Tibial nerve (tissue), 4 donors: ENCODE measurements around the gene ASS1. TPM values are rescaled to one million over a fixed set of nuclear protein-coding genes. Genes with fewer than 3 reads are reported as not detected.

Experiments used
- DNase-seq, 2 donors: peaks; one replicate each; pipeline ENCODE4 v3.0.0-alpha.2; 2019; ENCODE audit warnings: low spot score in 2 of 2
- H3K27ac ChIP-seq, 4 donors: fragments of 200-600 bp; sonication (generic) in 3 of 4; one replicate each; pipeline ENCODE4 v1.5.1; 2017 to 2019; ENCODE audit warnings: mild to moderate bottlenecking in 1 of 4
- H3K27me3 ChIP-seq, 2 donors: fragments of 200-600 bp; sonication (generic) in 1 of 2; one replicate each; pipeline versions ENCODE4 v1.5.1 to v1.6.0; 2017 to 2019
- H3K36me3 ChIP-seq, 3 donors: fragments of 200-600 bp; sonication (generic); one replicate each; pipeline ENCODE4 v1.5.1; 2018 to 2019
- H3K4me1 ChIP-seq, 4 donors: fragments of 200-600 bp; sonication (generic) in 3 of 4; one replicate each; pipeline ENCODE4 v1.5.1; 2017 to 2019
- H3K4me3 ChIP-seq, 4 donors: fragments of 200-600 bp; sonication (generic) in 3 of 4; one replicate each; pipeline ENCODE4 v1.5.1; 2017 to 2019; ENCODE audit warnings: mild to moderate bottlenecking in 1 of 4, moderate library complexity in 1 of 4
- H3K9me3 ChIP-seq, 4 donors: fragments of 200-600 bp; sonication (generic) in 3 of 4; one replicate each; pipeline ENCODE4 v1.5.1; 2017 to 2019
- EP300 ChIP-seq, 2 donors: sonication (generic); formaldehyde crosslinking; IDR thresholded peaks; one replicate each; pipeline ENCODE4 v1.6.1; 2017; ENCODE audit warnings: antibody characterized with exemption in 2 of 2, mild to moderate bottlenecking in 1 of 2
- POLR2A ChIP-seq, 2 donors: fragments of 450-650 bp; IDR thresholded peaks; one replicate each; pipeline ENCODE4 v1.6.1; 2017; ENCODE audit warnings: antibody characterized with exemption in 2 of 2, mild to moderate bottlenecking in 2 of 2, moderate library complexity in 2 of 2
- WGBS, 2 donors: methylation state at CpG; one replicate each; pipeline ENCODE4 v1.1.5; 2018; 5-methylcytosine and 5-hydroxymethylcytosine counted together
- total RNA-seq, 4 donors: library from RNA; depleted of rRNA; stranded (reverse); fragments of >200 nt; gene quantifications; one replicate each; pipeline ENCODE4 v1.1.0, GENCODE V29; 2016
- TF ChIP-seq, protein P1 (sequence below), 5 experiments: fragments of 200-600 bp in 3 of 5; fragments of 450-650 bp in 2 of 5; sonication (generic) in 3 of 5; IDR thresholded peaks; one replicate each; pipeline ENCODE4 v1.5.1; 2016 to 2019; ENCODE audit warnings: antibody characterized with exemption in 5 of 5, mild to moderate bottlenecking in 3 of 5, moderate library complexity in 2 of 5

ASS1 gene
- total RNA-seq, 4 donors from 2014 or later = 170 to 375 (median 297) TPM

- no peak overlapping the region for H3K27ac ChIP-seq
- no peaks in the 10 kb centered on the region for H3K27me3 ChIP-seq
- H3K4me3 ChIP-seq = no peak overlapping the region
- peaks cover 0 to 12% (median 2%) of the 10 kb centered on the region in 4 donors for H3K9me3 ChIP-seq
- DNase-seq = no peak
- H3K36me3 ChIP-seq = peaks cover 0 to 58% (median 0%) of the 10 kb centered on the region in 3 donors
- no peaks in the 10 kb centered on the region for H3K4me1 ChIP-seq
- TF ChIP-seq EP300 (IDR thresholded peaks at IDR 0.05) (no peak), POLR2A (IDR thresholded peaks at IDR 0.05) (no peak)
- TF ChIP-seq, protein P1, sequence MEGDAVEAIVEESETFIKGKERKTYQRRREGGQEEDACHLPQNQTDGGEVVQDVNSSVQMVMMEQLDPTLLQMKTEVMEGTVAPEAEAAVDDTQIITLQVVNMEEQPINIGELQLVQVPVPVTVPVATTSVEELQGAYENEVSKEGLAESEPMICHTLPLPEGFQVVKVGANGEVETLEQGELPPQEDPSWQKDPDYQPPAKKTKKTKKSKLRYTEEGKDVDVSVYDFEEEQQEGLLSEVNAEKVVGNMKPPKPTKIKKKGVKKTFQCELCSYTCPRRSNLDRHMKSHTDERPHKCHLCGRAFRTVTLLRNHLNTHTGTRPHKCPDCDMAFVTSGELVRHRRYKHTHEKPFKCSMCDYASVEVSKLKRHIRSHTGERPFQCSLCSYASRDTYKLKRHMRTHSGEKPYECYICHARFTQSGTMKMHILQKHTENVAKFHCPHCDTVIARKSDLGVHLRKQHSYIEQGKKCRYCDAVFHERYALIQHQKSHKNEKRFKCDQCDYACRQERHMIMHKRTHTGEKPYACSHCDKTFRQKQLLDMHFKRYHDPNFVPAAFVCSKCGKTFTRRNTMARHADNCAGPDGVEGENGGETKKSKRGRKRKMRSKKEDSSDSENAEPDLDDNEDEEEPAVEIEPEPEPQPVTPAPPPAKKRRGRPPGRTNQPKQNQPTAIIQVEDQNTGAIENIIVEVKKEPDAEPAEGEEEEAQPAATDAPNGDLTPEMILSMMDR (IDR thresholded peaks at IDR 0.05) = no peak
- 95 to 97% methylated on average over 3 of the region's 3 CpGs for WGBS, 2 donors
These were observed 50.3 kb downstream of the ASS1 start for GRCh38 chr9:130495067-130495466.

GRCh38 chr9:130497139-130497538 lies 52.4 kb downstream of the ASS1 start:
- Histone ChIP-seq H3K27me3 (no peaks in the 10 kb centered on the region), H3K4me3 (no peak overlapping the region), H3K27ac (no peak overlapping the region), H3K4me1 (no peaks in the 10 kb centered on the region), H3K36me3 (peaks cover 0 to 50% (median 0%) of the 10 kb centered on the region in 3 donors), H3K9me3 (peaks cover 0 to 12% (median 2%) of the 10 kb centered on the region in 4 donors)
- WGBS, 2 donors = 83 to 84% methylated on average over 10 of the region's 10 CpGs
- TF ChIP-seq, protein P1 (IDR thresholded peaks at IDR 0.05) = no peak
- TF ChIP-seq EP300 (IDR thresholded peaks at IDR 0.05) (no peak), POLR2A (IDR thresholded peaks at IDR 0.05) (no peak)
- no peak for DNase-seq

DNA sequence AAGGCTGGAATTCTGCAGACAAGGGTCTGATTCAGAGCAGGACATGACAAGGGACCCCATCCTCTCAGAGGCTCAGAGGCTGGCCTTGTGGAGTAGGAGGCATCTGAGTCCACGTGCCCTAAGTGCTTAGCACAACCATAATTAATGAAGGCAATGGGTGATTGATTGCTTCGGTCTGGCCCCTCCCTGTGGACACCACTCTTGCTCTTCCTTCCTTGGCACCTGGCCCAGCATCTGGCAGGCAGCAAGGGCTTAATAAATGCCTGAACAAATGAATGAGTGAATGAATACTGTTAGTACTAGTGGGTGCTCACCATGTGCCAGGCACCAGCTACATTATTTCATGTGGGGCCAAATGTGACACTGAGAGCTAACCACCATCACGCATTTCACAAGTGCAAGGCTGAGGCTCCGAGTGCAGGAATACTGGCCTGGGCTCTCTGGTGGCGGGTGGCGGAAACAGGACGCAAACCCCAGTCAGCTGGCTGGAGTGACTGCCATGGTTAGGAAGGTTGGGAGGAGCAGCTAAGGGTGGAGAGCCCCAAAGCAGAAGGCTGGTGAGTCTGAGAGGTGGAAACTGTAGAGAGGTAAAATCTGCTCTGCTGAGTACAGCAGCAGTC lies 53.6 kb downstream of the ASS1 start:
- H3K27me3 ChIP-seq = no peaks in the 10 kb centered on the region
- peaks cover 0 to 12% (median 2%) of the 10 kb centered on the region in 4 donors for H3K9me3 ChIP-seq
- H3K27ac ChIP-seq = no peak overlapping the region
- TF ChIP-seq, protein P1 (IDR thresholded peaks at IDR 0.05) = no peak
- TF ChIP-seq EP300 (IDR thresholded peaks at IDR 0.05) (no peak), POLR2A (IDR thresholded peaks at IDR 0.05) (no peak)
- H3K36me3 ChIP-seq = peaks cover 0 to 44% (median 0%) of the 10 kb centered on the region in 3 donors
- no peak for DNase-seq
- 79 to 80% methylated on average over 7 of the region's 7 CpGs for WGBS, 2 donors
- H3K4me3 ChIP-seq = no peak overlapping the region
- no peaks in the 10 kb centered on the region for H3K4me1 ChIP-seq

- TF ChIP-seq POLR2A (IDR thresholded peaks at IDR 0.05) (no peak), EP300 (IDR thresholded peaks at IDR 0.05) (no peak)
- TF ChIP-seq, protein P1 (IDR thresholded peaks at IDR 0.05) = no peak
- Histone ChIP-seq H3K9me3 (peaks cover 0 to 12% (median 2%) of the 10 kb centered on the region in 4 donors), H3K27ac (no peak overlapping the region), H3K4me3 (no peak overlapping the region), H3K27me3 (no peaks in the 10 kb centered on the region), H3K36me3 (peaks cover 0 to 41% (median 0%) of the 10 kb centered on the region in 3 donors), H3K4me1 (no peaks in the 10 kb centered on the region)
- 80 to 91% methylated on average over 6 to 7 of the region's 9 CpGs for WGBS, 2 donors
- no peak for DNase-seq
These were observed 54.3 kb downstream of the ASS1 start for GRCh38 chr9:130498918-130499698.

DNA sequence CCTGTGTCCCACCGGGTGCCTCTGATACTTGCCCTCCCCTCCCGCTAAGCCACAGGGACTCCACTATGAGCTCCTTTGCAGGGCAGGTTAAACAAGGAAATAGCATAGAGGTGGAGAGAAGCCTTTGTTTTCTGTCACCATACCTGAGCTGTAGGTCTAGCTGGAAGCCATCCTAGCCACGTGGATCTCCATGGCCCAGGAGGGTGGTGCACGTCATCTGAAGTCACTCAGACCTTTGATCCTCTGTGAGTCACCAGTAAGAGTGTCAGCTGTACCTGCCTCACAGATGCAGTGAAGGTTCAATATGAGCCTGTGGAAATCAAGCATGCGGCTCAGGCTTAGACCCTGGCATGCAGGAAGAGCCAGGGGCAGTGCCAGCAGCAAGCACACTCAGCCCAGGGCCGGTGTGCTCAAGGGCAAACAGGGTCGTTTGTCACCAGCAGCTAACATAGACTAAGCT lies 55.1 kb downstream of the ASS1 start:
- H3K9me3 ChIP-seq = peaks cover 0 to 5% (median 1%) of the 10 kb centered on the region in 4 donors
- no peaks in the 10 kb centered on the region for H3K27me3 ChIP-seq
- TF ChIP-seq, protein P1 (IDR thresholded peaks at IDR 0.05) = no peak
- DNase-seq = no peak
- H3K4me3 ChIP-seq = no peak overlapping the region
- H3K4me1 ChIP-seq = no peaks in the 10 kb centered on the region
- 69 to 70% methylated on average over 6 to 7 of the region's 7 CpGs for WGBS, 2 donors
- no peak overlapping the region for H3K27ac ChIP-seq
- peaks cover 0 to 34% (median 0%) of the 10 kb centered on the region in 3 donors for H3K36me3 ChIP-seq
